Fibroblast of villous mesenchyme (primary cell): ENCODE data around the gene TSHZ2. TPM values are rescaled to one million over a fixed set of nuclear protein-coding genes. Genes with fewer than 3 reads are reported as not detected.

ENCODE experiments used
- DNase-seq: peaks from one replicate; pipeline ENCODE4 v3.0.0-alpha.2; 2010; ENCODE audit warnings: low read depth
- H3K4me3 ChIP-seq: 2 replicates; pipeline ENCODE4 v1.5.1; 2011; ENCODE audit warnings: low read depth, mild to moderate bottlenecking, low read length
- total RNA-seq: library from RNA; depleted of rRNA; stranded (reverse); fragments of >200 nt; gene quantifications from 2 replicates; pipeline ENCODE4 v1.2.3, GENCODE V29; 2012
- TF ChIP-seq, protein P1 (sequence below): IDR thresholded peaks from 2 replicates; pipeline ENCODE4 v1.5.1; 2012; ENCODE audit warnings: low read depth, mild to moderate bottlenecking, low read length; ENCODE audit not compliant: insufficient read depth

TSHZ2 gene
- total RNA-seq, 1 donor: 2.6 TPM

DNA sequence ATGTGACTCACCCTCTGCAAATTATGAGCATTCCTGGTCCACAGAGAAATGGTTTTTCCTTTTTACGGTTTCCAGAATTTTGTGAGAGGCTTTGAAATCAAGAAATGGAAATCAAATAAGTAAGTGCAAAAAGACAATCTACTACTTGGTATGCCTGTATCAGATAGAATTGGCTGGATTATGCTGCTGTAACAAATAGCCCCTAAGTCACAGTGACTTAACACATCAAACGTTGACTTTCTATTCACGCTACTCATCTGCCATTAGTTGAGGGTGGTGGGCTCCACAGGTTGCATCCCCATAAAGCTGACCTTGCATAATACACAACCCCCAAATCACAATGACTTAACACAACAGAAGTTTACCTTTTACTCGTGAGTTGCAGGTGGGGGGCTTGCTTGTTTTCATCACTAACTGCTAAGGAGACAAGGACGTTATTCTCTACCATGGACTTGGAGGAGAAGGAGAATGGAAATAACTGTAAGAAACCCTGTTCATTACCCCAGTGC is 44.4 kb downstream of the TSHZ2 start:
- DNase-seq: no peak
- TF ChIP-seq, protein P1, sequence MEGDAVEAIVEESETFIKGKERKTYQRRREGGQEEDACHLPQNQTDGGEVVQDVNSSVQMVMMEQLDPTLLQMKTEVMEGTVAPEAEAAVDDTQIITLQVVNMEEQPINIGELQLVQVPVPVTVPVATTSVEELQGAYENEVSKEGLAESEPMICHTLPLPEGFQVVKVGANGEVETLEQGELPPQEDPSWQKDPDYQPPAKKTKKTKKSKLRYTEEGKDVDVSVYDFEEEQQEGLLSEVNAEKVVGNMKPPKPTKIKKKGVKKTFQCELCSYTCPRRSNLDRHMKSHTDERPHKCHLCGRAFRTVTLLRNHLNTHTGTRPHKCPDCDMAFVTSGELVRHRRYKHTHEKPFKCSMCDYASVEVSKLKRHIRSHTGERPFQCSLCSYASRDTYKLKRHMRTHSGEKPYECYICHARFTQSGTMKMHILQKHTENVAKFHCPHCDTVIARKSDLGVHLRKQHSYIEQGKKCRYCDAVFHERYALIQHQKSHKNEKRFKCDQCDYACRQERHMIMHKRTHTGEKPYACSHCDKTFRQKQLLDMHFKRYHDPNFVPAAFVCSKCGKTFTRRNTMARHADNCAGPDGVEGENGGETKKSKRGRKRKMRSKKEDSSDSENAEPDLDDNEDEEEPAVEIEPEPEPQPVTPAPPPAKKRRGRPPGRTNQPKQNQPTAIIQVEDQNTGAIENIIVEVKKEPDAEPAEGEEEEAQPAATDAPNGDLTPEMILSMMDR: no peak
- H3K4me3 ChIP-seq: no peak overlapping the region

DNA sequence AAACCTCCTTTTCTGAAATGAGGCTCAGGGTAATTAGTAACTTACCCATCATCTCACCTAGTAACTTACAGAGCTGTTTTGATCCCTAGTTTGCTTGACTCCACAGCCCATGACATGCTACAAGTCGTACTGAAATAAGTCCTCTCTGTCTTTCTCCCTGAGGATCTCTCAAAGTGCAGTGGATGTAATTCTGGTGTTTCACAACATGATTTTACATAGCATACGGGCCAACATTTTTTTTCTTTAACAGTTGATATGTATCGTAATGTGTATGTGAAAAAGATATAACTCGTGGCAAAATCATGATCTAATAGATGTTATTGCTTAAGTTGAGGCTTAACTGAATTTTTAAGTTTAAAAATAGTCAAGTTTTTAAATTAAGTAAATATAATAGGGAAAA is 45.0 kb downstream of the TSHZ2 start:
- H3K4me3 ChIP-seq: no peak overlapping the region
- no peak for DNase-seq
- TF ChIP-seq, protein P1: no peak

DNA sequence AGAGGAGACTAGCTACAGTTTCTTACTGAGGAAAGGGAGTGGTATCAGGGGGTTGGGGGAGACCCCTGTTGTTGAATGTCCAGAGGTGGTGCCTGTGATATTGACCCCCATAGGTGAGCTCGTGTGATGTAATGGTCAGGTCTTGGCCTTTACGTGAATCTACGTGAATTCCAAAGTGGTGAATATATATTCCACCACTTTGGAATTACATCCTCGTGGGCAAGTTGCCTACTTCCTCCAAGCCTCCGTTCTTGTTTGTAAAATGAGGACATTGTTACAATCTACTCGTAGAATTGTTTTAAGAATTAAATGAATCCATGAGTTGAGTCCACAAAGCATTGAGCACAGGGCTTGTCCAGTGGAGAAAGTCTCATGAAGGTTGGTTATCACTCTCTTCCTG is 47.3 kb downstream of the TSHZ2 start:
- TF ChIP-seq, protein P1: no peak
- DNase-seq: no peak
- H3K4me3 ChIP-seq: no peak overlapping the region

DNA sequence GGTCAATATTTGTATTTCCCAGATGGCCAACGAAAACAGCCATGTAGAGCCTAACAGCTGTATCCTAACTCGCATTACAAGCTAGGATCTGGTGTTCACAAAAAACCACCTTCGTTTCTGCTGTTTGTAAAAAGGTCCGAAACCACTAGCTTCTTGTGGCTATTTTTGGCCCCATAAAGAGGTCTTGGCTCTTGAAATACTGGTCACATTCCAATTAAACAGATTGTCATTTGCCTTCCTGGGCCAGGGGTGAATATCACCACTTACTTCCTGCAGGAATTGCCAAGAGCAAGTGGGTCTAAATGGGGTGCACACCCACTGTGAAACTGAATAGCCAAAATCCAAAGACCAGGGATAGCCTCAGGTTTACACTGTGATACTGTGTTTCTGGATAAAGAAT is 48.2 kb downstream of the TSHZ2 start:
- DNase-seq: no peak
- no peak overlapping the region for H3K4me3 ChIP-seq
- TF ChIP-seq, protein P1: no peak

DNA sequence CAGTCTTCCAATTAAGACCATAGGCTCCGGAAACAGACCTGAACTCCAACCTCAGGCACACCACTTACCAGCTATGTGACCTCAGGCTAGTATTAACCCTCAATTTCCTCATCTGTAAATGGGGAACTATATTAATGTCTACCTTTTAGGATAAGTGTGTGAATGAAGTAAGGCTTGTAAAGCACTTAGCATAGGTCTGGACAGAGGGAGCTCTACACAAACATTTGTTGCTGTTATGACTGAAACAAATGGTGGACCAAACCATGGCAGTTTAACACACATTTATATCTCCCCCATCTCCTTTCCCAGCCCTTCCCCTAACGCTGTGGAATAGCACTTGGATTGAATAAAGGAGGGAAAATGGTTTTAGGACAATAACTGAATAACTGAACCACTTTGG is 48.7 kb downstream of the TSHZ2 start:
- DNase-seq: no peak
- TF ChIP-seq, protein P1: no peak
- H3K4me3 ChIP-seq: no peak overlapping the region

DNA sequence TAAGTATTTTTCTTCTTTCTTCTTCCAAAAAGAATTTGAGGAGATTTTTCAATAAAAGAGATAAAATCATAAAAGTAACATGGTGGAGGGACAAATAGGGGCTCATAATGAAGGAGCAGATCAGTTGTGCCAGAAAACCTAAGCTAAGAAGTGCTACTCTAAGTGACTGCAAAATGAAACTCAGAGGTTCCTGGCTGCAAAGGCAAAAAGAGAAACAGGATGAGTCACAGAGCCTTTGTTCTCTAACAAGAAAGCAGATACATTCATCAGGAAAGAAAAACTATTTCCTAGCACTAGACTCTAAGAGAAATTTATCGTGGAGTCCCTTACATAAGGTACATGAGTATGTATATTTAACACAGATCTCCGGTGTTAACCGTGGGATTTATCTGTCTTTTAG is 49.8 kb downstream of the TSHZ2 start:
- H3K4me3 ChIP-seq: no peak overlapping the region
- TF ChIP-seq, protein P1: no peak
- no peak for DNase-seq
